Neural cell (in vitro differentiated cells): Measurements from ENCODE around the gene SLC4A8. TPM values are rescaled to one million over a fixed set of nuclear protein-coding genes. Genes with fewer than 3 reads are reported as not detected.

Experiments used
- H2AFZ ChIP-seq: fragments of 200-600, 300-800 bp; sonication (generic), shearing (Covaris generic); 2 replicates; pipeline ENCODE4 v1.6.0; 2014; ENCODE audit warnings: low read depth, mild to moderate bottlenecking, antibody characterized with exemption, low read length, moderate library complexity
- H3F3A ChIP-seq: fragments of 200-600 bp; shearing (Covaris generic); 2 replicates; pipeline ENCODE4 v1.6.1; 2016; ENCODE audit warnings: mild to moderate bottlenecking, moderate library complexity, mixed read lengths, antibody characterized with exemption, low read length; ENCODE audit not compliant: insufficient read depth, poor library complexity, severe bottlenecking
- H3K27ac ChIP-seq: fragments of 200-600, 300-800 bp; sonication (generic), shearing (Covaris generic); 2 replicates; pipeline ENCODE4 v1.5.1; 2014; ENCODE audit warnings: mild to moderate bottlenecking, low read length, moderate library complexity
- H3K27me3 ChIP-seq: fragments of 300-800, 200-600 bp; sonication (generic), shearing (Covaris generic); 2 replicates; pipeline ENCODE4 v1.6.0; 2014; ENCODE audit warnings: mild to moderate bottlenecking, low read depth, low read length, moderate library complexity; ENCODE audit not compliant: insufficient read depth
- H3K36me3 ChIP-seq: fragments of 300-800, 200-600 bp; sonication (generic), shearing (Covaris generic); 2 replicates; pipeline ENCODE4 v1.5.1; 2014; ENCODE audit warnings: mild to moderate bottlenecking, antibody characterized with exemption, low read length, moderate library complexity; ENCODE audit not compliant: insufficient read depth
- H3K4me2 ChIP-seq: fragments of 300-800, 200-600 bp; sonication (generic), shearing (Covaris generic); 2 replicates; pipeline ENCODE4 v1.6.0; 2014; ENCODE audit warnings: mild to moderate bottlenecking, low read length
- H3K4me3 ChIP-seq: fragments of 300-800, 200-600 bp; sonication (generic), shearing (Covaris generic); 2 replicates; pipeline ENCODE4 v1.5.1; 2014; ENCODE audit warnings: mild to moderate bottlenecking, low read length, moderate library complexity
- H3K79me2 ChIP-seq: fragments of 200-600 bp; shearing (Covaris generic); replicated peaks from 2 replicates; pipeline ENCODE4 v1.6.0; 2014; ENCODE audit warnings: mild to moderate bottlenecking, low read length, moderate library complexity; ENCODE audit not compliant: insufficient read depth
- H3K9ac ChIP-seq: fragments of 300-800, 200-600 bp; sonication (generic), shearing (Covaris generic); 2 replicates; pipeline ENCODE4 v1.6.1; 2016; ENCODE audit warnings: mild to moderate bottlenecking, low read length, mixed read lengths
- H3K9me2 ChIP-seq: fragments of 200-600 bp; shearing (Covaris generic); 2 replicates; pipeline ENCODE4 v1.6.1; 2016; ENCODE audit warnings: mild to moderate bottlenecking, low read length, mixed read lengths; ENCODE audit not compliant: insufficient read depth
- H3K9me3 ChIP-seq: fragments of 200-600, 300-800 bp; sonication (generic), shearing (Covaris generic); 2 replicates; pipeline ENCODE4 v1.6.1; 2016; ENCODE audit warnings: mild to moderate bottlenecking, mixed run types, low read length, moderate library complexity, mixed read lengths
- H4K20me1 ChIP-seq: fragments of 200-600 bp; shearing (Covaris generic); 2 replicates; pipeline ENCODE4 v1.6.1; 2016; ENCODE audit warnings: mild to moderate bottlenecking, mixed run types; ENCODE audit not compliant: insufficient read depth
- EP300 ChIP-seq: fragments of 450-650 bp; conservative IDR thresholded peaks from 2 replicates; pipeline ENCODE4 v1.6.1; 2014; ENCODE audit warnings: antibody characterized with exemption, mild to moderate bottlenecking, moderate library complexity; ENCODE audit not compliant: poor library complexity, severe bottlenecking
- EZH2 ChIP-seq: fragments of 200-600, 300-800 bp; shearing (Covaris generic), sonication (generic); IDR thresholded peaks from 2 replicates; pipeline ENCODE4 v1.6.1; 2014; ENCODE audit warnings: antibody characterized with exemption, low read length, borderline replicate concordance, mild to moderate bottlenecking; ENCODE audit not compliant: insufficient read depth, poor library complexity, severe bottlenecking
- MXI1 ChIP-seq: fragments of 450-650 bp; conservative IDR thresholded peaks from 2 replicates; pipeline ENCODE4 v1.6.1; 2014; ENCODE audit warnings: antibody characterized with exemption, mild to moderate bottlenecking; ENCODE audit not compliant: poor library complexity, severe bottlenecking
- POLR2AphosphoS5 ChIP-seq: IDR thresholded peaks from 2 replicates; pipeline ENCODE4 v1.6.1; 2012
- RAD21 ChIP-seq: fragments of 450-650 bp; conservative IDR thresholded peaks from 2 replicates; pipeline ENCODE4 v1.6.1; 2014; ENCODE audit warnings: antibody characterized with exemption, mild to moderate bottlenecking, moderate library complexity
- SMC3 ChIP-seq: fragments of 450-650 bp; conservative IDR thresholded peaks from 2 replicates; pipeline ENCODE4 v1.6.1; 2014; ENCODE audit warnings: antibody characterized with exemption, mild to moderate bottlenecking, moderate library complexity; ENCODE audit not compliant: poor library complexity
- TAF1 ChIP-seq: IDR thresholded peaks from 2 replicates; pipeline ENCODE4 v1.6.1; 2012; ENCODE audit warnings: low read depth
- polyA plus RNA-seq: library from polyadenylated mRNA; depleted of rRNA; stranded (reverse); fragments of >200 nt; gene quantifications from 2 replicates; pipeline ENCODE4 v1.2.3, GENCODE V29; 2014
- TF ChIP-seq, protein P1 (sequence below): fragments of 450-650 bp; IDR thresholded peaks from 2 replicates; pipeline ENCODE4 v1.5.1; 2014; ENCODE audit warnings: antibody characterized with exemption, mild to moderate bottlenecking, moderate library complexity; ENCODE audit not compliant: poor library complexity, severe bottlenecking
- TF ChIP-seq, protein P2 (sequence below): IDR thresholded peaks from 2 replicates; pipeline ENCODE4 v1.6.1; 2012; ENCODE audit warnings: borderline replicate concordance

SLC4A8 gene
- polyA plus RNA-seq, 1 donor from 2014 or later, result 37.8 TPM

DNA sequence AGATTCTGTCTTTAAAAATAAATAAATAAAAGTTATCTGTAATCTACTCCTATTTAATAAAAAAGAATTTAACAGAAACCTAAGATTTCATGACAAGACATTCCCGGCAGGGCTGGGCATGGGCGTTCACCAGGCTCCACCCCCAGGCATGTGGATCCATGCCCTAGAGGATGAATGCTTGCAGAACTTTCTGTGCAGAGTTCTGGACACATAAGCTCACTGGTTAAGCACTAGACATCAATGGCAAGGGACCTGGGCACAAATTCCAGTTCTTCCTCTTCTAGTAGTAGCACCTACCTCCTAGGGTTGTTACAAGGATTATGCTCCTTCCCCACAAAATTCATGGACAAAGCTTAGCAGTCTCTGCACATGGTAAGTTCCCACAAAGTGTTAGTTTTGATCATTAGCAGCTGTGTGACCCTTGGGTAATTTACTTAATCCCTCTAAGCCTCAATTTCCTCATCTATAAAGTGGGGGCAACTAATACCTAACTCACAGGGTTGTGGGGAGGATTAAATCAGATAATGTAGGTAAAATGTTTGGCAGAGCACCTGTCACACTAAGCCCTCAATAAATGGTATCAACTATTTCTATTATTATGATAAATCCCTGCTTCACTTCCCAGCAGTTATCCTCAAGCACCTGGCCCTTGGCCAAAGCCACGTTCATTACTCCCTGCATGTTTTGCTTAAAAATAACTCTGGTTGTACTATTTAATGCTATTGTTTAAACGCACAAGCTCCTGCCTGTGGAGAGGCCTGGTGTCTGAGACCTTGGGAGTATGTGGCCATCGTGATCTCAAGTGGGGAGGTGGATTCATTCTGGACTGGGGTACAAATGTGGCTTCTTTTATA is 43.2 kb upstream of the SLC4A8 start:
- H3F3A ChIP-seq, result no peaks in the 10 kb centered on the region
- no peaks in the 10 kb centered on the region for H3K79me2 ChIP-seq
- no peak for TF ChIP-seq SMC3
- TF ChIP-seq, protein P1, sequence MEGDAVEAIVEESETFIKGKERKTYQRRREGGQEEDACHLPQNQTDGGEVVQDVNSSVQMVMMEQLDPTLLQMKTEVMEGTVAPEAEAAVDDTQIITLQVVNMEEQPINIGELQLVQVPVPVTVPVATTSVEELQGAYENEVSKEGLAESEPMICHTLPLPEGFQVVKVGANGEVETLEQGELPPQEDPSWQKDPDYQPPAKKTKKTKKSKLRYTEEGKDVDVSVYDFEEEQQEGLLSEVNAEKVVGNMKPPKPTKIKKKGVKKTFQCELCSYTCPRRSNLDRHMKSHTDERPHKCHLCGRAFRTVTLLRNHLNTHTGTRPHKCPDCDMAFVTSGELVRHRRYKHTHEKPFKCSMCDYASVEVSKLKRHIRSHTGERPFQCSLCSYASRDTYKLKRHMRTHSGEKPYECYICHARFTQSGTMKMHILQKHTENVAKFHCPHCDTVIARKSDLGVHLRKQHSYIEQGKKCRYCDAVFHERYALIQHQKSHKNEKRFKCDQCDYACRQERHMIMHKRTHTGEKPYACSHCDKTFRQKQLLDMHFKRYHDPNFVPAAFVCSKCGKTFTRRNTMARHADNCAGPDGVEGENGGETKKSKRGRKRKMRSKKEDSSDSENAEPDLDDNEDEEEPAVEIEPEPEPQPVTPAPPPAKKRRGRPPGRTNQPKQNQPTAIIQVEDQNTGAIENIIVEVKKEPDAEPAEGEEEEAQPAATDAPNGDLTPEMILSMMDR, result no peak
- TF ChIP-seq, protein P2, sequence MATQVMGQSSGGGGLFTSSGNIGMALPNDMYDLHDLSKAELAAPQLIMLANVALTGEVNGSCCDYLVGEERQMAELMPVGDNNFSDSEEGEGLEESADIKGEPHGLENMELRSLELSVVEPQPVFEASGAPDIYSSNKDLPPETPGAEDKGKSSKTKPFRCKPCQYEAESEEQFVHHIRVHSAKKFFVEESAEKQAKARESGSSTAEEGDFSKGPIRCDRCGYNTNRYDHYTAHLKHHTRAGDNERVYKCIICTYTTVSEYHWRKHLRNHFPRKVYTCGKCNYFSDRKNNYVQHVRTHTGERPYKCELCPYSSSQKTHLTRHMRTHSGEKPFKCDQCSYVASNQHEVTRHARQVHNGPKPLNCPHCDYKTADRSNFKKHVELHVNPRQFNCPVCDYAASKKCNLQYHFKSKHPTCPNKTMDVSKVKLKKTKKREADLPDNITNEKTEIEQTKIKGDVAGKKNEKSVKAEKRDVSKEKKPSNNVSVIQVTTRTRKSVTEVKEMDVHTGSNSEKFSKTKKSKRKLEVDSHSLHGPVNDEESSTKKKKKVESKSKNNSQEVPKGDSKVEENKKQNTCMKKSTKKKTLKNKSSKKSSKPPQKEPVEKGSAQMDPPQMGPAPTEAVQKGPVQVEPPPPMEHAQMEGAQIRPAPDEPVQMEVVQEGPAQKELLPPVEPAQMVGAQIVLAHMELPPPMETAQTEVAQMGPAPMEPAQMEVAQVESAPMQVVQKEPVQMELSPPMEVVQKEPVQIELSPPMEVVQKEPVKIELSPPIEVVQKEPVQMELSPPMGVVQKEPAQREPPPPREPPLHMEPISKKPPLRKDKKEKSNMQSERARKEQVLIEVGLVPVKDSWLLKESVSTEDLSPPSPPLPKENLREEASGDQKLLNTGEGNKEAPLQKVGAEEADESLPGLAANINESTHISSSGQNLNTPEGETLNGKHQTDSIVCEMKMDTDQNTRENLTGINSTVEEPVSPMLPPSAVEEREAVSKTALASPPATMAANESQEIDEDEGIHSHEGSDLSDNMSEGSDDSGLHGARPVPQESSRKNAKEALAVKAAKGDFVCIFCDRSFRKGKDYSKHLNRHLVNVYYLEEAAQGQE, result no peak
- TF ChIP-seq EZH2, result no peak
- no peak for TF ChIP-seq MXI1
- TF ChIP-seq POLR2AphosphoS5, result no peak
- TF ChIP-seq TAF1, result no peak
- TF ChIP-seq RAD21, result no peak
- TF ChIP-seq EP300, result no peak
- no peak overlapping the region for H3K27ac ChIP-seq
- H3K36me3 ChIP-seq, result no peaks in the 10 kb centered on the region
- no peak overlapping the region for H3K9ac ChIP-seq
- no peaks in the 10 kb centered on the region for H4K20me1 ChIP-seq
- H3K27me3 ChIP-seq, result no peaks in the 10 kb centered on the region
- no peaks in the 10 kb centered on the region for H3K9me3 ChIP-seq
- no peaks in the 10 kb centered on the region for H3K9me2 ChIP-seq
- H3K4me3 ChIP-seq, result no peak overlapping the region
- no peak overlapping the region for H3K4me2 ChIP-seq
- no peak overlapping the region for H2AFZ ChIP-seq

DNA sequence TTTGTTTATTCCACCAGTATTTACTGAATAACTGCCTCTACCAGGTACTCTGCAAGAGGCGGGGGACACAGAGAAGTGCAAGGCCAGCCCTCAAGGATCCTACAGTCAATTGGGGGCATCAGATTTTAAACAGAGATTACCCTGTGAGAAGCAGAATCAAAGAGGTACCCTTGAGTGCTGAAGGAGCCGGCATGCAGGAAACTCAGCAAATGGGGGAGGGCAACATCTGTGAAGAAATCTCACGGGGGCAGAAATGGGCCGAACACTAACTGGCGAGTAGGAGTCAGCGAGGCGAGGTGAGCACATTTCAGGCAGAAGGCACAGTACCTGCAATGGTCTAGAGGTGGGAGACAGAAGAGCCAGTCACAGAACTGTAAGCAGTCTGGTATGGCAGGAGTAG is 42.5 kb upstream of the SLC4A8 start:
- TF ChIP-seq EP300 (no peak), EZH2 (no peak), SMC3 (no peak), MXI1 (no peak), POLR2AphosphoS5 (no peak), TAF1 (no peak), RAD21 (no peak)
- TF ChIP-seq, protein P2, result no peak
- TF ChIP-seq, protein P1, result no peak
- Histone ChIP-seq H3K27me3 (no peaks in the 10 kb centered on the region), H3K9me2 (no peaks in the 10 kb centered on the region), H3K4me3 (no peak overlapping the region), H3K27ac (no peak overlapping the region), H3K36me3 (no peaks in the 10 kb centered on the region), H4K20me1 (no peaks in the 10 kb centered on the region), H3K9me3 (no peaks in the 10 kb centered on the region), H2AFZ (no peak overlapping the region), H3K9ac (no peak overlapping the region), H3K79me2 (no peaks in the 10 kb centered on the region), H3F3A (no peaks in the 10 kb centered on the region), H3K4me2 (no peak overlapping the region)
